ENCODE data around the gene GALP.

The GALP gene

GRCh38 chr19:56139847-56140582 is 35.8 kb upstream of the GALP start:
- H3K9ac ChIP-seq (ENCODE audit: low read length) = no peak overlapping the region
- H3K36me3 ChIP-seq (ENCODE audit: control insufficient read depth, insufficient read depth, low read length) = peaks cover 4% of the 10 kb centered on the region; the same call in 1 of the 2 replicates
- no peaks in the 10 kb centered on the region for H3K9me3 ChIP-seq (ENCODE audit: control insufficient read depth, insufficient read depth, low read depth, low read length)
- H3K4me1 ChIP-seq (ENCODE audit: control insufficient read depth, insufficient read depth, low read length) = peaks cover 37% of the 10 kb centered on the region
- no peaks in the 10 kb centered on the region for H3K27me3 ChIP-seq (ENCODE audit: control insufficient read depth, insufficient read depth, low read length)
- H3K27ac ChIP-seq (ENCODE audit: low read depth, low read length) = no peak overlapping the region
- peak overlapping the region; percentile 61 for H3K4me3 ChIP-seq (ENCODE audit: low read depth, low read length)

- no peaks in the 10 kb centered on the region for H3K27me3 ChIP-seq (ENCODE audit: control insufficient read depth, insufficient read depth, low read length)
- peaks cover 31% of the 10 kb centered on the region for H3K4me1 ChIP-seq (ENCODE audit: control insufficient read depth, insufficient read depth, low read length)
Measured at GRCh38 chr19:56140583-56141416, 35.0 kb upstream of the GALP start, which contains the start of gene ZNF444. Gene ZNF444 (plus strand): TSS chr19:56141287. CDS start chr19:56146912, 5,625 bp downstream.

GRCh38 chr19:56141417-56141993 is 34.3 kb upstream of the GALP start:
- Histone ChIP-seq H3K4me1 (ENCODE audit: control insufficient read depth, insufficient read depth, low read length) (peaks cover 25% of the 10 kb centered on the region), H3K27ac (ENCODE audit: low read depth, low read length) (no peak overlapping the region), H3K4me3 (ENCODE audit: low read depth, low read length) (peak overlapping the region; percentile 61), H3K9me3 (ENCODE audit: control insufficient read depth, insufficient read depth, low read depth, low read length) (no peaks in the 10 kb centered on the region), H3K36me3 (ENCODE audit: control insufficient read depth, insufficient read depth, low read length) (peaks cover 4% of the 10 kb centered on the region; the same call in 1 of the 2 replicates), H3K27me3 (ENCODE audit: control insufficient read depth, insufficient read depth, low read length) (no peaks in the 10 kb centered on the region), H3K9ac (ENCODE audit: low read length) (peak overlapping the region; percentile 45)

More at GRCh38 chr19:56140583-56141416, 35.0 kb upstream of the GALP start, which contains the start of gene ZNF444:
- Histone ChIP-seq H3K9ac (ENCODE audit: low read length) (peak within 1 kb of the TSS; percentile 74), H3K36me3 (ENCODE audit: control insufficient read depth, insufficient read depth, low read length) (peaks cover 4% of the 10 kb centered on the region; the same call in 1 of the 2 replicates), H3K4me3 (ENCODE audit: low read depth, low read length) (peak within 1 kb of the TSS; percentile 61), H3K27ac (ENCODE audit: low read depth, low read length) (peak within 1 kb of the TSS; percentile 30; the same call in 1 of the 2 replicates), H3K9me3 (ENCODE audit: control insufficient read depth, insufficient read depth, low read depth, low read length) (no peaks in the 10 kb centered on the region)

GRCh38 chr19:56142087-56142787 is 33.6 kb upstream of the GALP start:
- Histone ChIP-seq H3K9me3 (ENCODE audit: control insufficient read depth, insufficient read depth, low read depth, low read length) (no peaks in the 10 kb centered on the region), H3K4me3 (ENCODE audit: low read depth, low read length) (peak overlapping the region; percentile 61), H3K36me3 (ENCODE audit: control insufficient read depth, insufficient read depth, low read length) (peaks cover 7% of the 10 kb centered on the region), H3K4me1 (ENCODE audit: control insufficient read depth, insufficient read depth, low read length) (peaks cover 23% of the 10 kb centered on the region), H3K27me3 (ENCODE audit: control insufficient read depth, insufficient read depth, low read length) (no peaks in the 10 kb centered on the region), H3K27ac (ENCODE audit: low read depth, low read length) (no peak overlapping the region), H3K9ac (ENCODE audit: low read length) (peak overlapping the region; percentile 45)

DNA sequence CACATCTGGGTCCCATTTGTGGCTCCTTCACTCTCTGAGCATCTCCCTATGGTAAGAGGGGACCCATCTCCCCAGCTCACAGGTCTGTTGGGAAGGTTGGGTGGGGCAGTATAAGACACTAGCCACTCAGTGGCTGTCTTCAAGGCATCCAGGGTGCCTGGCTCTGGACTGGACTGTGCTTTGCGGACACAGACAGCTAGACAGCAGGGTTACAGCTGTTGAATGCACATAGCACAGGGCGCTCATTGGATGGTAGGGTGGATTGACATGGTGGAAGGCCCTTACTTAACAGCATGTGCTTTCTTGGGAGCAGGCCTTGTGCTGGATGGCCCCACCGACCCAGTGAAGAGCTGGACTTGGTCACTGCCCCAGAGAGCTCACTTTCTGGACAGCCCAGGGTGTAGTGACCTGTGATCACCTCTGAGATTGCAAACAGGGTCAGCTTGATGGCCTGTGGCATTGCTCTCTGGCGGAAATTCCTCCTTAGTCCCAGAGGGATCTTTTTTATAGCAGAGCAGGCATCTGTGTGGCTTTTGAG is 32.8 kb upstream of the GALP start:
- H3K9me3 ChIP-seq (ENCODE audit: control insufficient read depth, insufficient read depth, low read depth, low read length) = no peaks in the 10 kb centered on the region
- H3K9ac ChIP-seq (ENCODE audit: low read length) = no peak overlapping the region
- peaks cover 14% of the 10 kb centered on the region for H3K36me3 ChIP-seq (ENCODE audit: control insufficient read depth, insufficient read depth, low read length)
- H3K27ac ChIP-seq (ENCODE audit: low read depth, low read length) = 0 out of 2 replicates have a peak overlapping the region, but pooled peaks have one; percentile 43
- no peak overlapping the region for H3K4me3 ChIP-seq (ENCODE audit: low read depth, low read length)
- no peaks in the 10 kb centered on the region for H3K27me3 ChIP-seq (ENCODE audit: control insufficient read depth, insufficient read depth, low read length)
- peaks cover 19% of the 10 kb centered on the region for H3K4me1 ChIP-seq (ENCODE audit: control insufficient read depth, insufficient read depth, low read length)

DNA sequence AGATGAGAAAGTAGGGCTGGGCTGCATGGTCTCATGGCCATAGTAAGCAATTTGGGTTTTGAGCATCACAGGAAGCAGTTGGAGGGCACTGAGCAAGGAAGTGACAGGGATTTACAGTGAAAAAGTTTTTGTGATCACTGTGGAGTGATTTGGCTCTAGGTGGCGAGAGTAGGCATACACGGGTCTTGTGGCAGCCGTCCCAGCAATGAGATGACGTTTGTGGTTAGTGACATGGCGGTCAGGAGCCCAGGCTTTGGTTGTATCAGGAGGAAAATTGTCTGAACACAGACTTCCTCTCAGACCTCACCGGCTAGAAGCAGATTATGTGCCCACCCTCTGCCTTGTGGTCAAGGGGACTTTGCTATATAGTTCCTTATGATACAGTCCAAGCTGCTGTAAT is 31.4 kb upstream of the GALP start:
- H3K4me1 ChIP-seq (ENCODE audit: control insufficient read depth, insufficient read depth, low read length) = peaks cover 19% of the 10 kb centered on the region
- H3K9me3 ChIP-seq (ENCODE audit: control insufficient read depth, insufficient read depth, low read depth, low read length) = no peaks in the 10 kb centered on the region
- no peak overlapping the region for H3K4me3 ChIP-seq (ENCODE audit: low read depth, low read length)
- peaks cover 23% of the 10 kb centered on the region for H3K36me3 ChIP-seq (ENCODE audit: control insufficient read depth, insufficient read depth, low read length)
- no peaks in the 10 kb centered on the region for H3K27me3 ChIP-seq (ENCODE audit: control insufficient read depth, insufficient read depth, low read length)
- no peak overlapping the region for H3K9ac ChIP-seq (ENCODE audit: low read length)
- H3K27ac ChIP-seq (ENCODE audit: low read depth, low read length) = no peak overlapping the region

DNA sequence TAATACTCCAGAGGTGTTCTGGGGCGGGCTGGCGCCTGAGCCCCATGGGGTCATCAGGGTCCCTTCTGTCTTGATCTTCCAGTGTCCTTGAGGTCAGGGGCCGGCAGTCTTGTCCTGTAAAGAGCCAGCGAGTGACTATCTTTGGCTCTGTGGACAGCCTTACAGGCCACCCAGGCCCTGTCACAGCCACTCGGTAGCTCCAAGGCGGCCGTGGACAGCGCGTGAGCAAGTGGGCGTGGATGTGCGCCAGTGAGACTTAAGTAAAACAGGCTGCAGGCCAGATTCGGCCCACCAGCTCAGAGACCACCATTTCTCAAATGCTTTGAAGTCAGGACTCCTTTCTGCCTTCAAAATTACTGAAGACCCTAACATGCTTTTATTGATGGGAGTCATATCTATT is 31.0 kb upstream of the GALP start:
- no peaks in the 10 kb centered on the region for H3K27me3 ChIP-seq (ENCODE audit: control insufficient read depth, insufficient read depth, low read length)
- H3K4me3 ChIP-seq (ENCODE audit: low read depth, low read length) = no peak overlapping the region
- peaks cover 27% of the 10 kb centered on the region for H3K36me3 ChIP-seq (ENCODE audit: control insufficient read depth, insufficient read depth, low read length)
- no peak overlapping the region for H3K27ac ChIP-seq (ENCODE audit: low read depth, low read length)
- H3K4me1 ChIP-seq (ENCODE audit: control insufficient read depth, insufficient read depth, low read length) = peaks cover 18% of the 10 kb centered on the region
- H3K9ac ChIP-seq (ENCODE audit: low read length) = no peak overlapping the region
- no peaks in the 10 kb centered on the region for H3K9me3 ChIP-seq (ENCODE audit: control insufficient read depth, insufficient read depth, low read depth, low read length)

DNA sequence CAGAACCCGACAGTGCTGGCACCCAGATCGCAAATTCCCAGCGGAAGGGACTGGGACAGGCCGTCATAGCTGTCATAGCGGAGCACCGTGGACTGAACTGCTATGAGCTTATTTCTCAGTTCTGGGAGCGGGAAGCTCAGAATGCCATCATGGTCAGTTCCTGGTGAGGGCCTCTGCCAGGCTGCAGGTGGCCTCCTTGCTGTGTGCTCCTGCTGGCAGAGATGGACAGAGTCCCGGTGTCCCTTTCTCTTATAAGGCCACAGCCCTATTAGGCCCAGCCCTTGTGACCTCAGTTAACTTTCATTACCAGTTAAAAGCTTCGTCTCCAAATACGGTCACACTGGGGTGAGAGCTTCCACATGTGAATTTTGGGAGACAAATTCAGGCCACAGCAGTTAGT is 30.1 kb upstream of the GALP start:
- H3K9ac ChIP-seq (ENCODE audit: low read length) = no peak overlapping the region
- H3K27ac ChIP-seq (ENCODE audit: low read depth, low read length) = no peak overlapping the region
- no peaks in the 10 kb centered on the region for H3K27me3 ChIP-seq (ENCODE audit: control insufficient read depth, insufficient read depth, low read length)
- H3K4me1 ChIP-seq (ENCODE audit: control insufficient read depth, insufficient read depth, low read length) = peaks cover 14% of the 10 kb centered on the region; the same call in 1 of the 2 replicates
- H3K9me3 ChIP-seq (ENCODE audit: control insufficient read depth, insufficient read depth, low read depth, low read length) = no peaks in the 10 kb centered on the region
- H3K4me3 ChIP-seq (ENCODE audit: low read depth, low read length) = no peak overlapping the region
- peaks cover 28% of the 10 kb centered on the region for H3K36me3 ChIP-seq (ENCODE audit: control insufficient read depth, insufficient read depth, low read length)

DNA sequence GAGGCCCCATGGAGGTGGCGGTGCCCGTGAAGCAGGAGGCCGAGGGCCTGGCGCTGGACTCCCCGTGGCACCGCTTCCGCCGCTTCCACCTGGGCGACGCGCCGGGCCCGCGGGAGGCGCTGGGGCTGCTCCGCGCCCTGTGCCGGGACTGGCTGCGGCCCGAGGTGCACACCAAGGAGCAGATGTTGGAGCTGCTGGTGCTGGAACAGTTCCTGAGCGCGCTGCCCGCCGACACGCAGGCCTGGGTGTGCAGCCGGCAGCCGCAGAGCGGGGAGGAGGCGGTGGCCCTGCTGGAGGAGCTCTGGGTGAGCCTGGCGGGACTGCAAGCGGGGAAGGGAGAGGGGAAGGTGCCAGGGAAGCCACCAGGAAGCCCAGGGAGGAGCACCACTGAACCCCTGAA is 28.9 kb upstream of the GALP start:
- no peak overlapping the region for H3K9ac ChIP-seq (ENCODE audit: low read length)
- H3K4me3 ChIP-seq (ENCODE audit: low read depth, low read length) = no peak overlapping the region
- no peaks in the 10 kb centered on the region for H3K27me3 ChIP-seq (ENCODE audit: control insufficient read depth, insufficient read depth, low read length)
- H3K4me1 ChIP-seq (ENCODE audit: control insufficient read depth, insufficient read depth, low read length) = peaks cover 11% of the 10 kb centered on the region; the same call in 1 of the 2 replicates
- H3K27ac ChIP-seq (ENCODE audit: low read depth, low read length) = no peak overlapping the region
- H3K9me3 ChIP-seq (ENCODE audit: control insufficient read depth, insufficient read depth, low read depth, low read length) = no peaks in the 10 kb centered on the region
- H3K36me3 ChIP-seq (ENCODE audit: control insufficient read depth, insufficient read depth, low read length) = peaks cover 28% of the 10 kb centered on the region

GRCh38 chr19:56147307-56147706 is 28.5 kb upstream of the GALP start:
- H3K27ac ChIP-seq (ENCODE audit: low read depth, low read length) = no peak overlapping the region
- no peak overlapping the region for H3K9ac ChIP-seq (ENCODE audit: low read length)
- H3K9me3 ChIP-seq (ENCODE audit: control insufficient read depth, insufficient read depth, low read depth, low read length) = no peaks in the 10 kb centered on the region
- no peak overlapping the region for H3K4me3 ChIP-seq (ENCODE audit: low read depth, low read length)
- H3K27me3 ChIP-seq (ENCODE audit: control insufficient read depth, insufficient read depth, low read length) = no peaks in the 10 kb centered on the region
- peaks cover 8% of the 10 kb centered on the region; the same call in 1 of the 2 replicates for H3K4me1 ChIP-seq (ENCODE audit: control insufficient read depth, insufficient read depth, low read length)
- peaks cover 28% of the 10 kb centered on the region for H3K36me3 ChIP-seq (ENCODE audit: control insufficient read depth, insufficient read depth, low read length)

Measured in HUES6 (cell line).